HL-60 (cell line): Measurements from ENCODE around the gene DOK7.
A peak's percentile ranks its signal among the peaks of the same experiment; 100 is the strongest.

ENCODE experiments used
- DNase-seq, 2 experiments: peaks; one replicate each; pipeline ENCODE4 v3.0.0-alpha.2; 2010 to 2020; ENCODE audit warnings: low read depth in 1 of 2, low spot score in 1 of 2
- H3K27ac ChIP-seq: fragments of 250-450 bp; sonication (Bioruptor Pico); replicated peaks from 2 replicates; pipeline ENCODE4 v1.5.1; 2020; ENCODE audit warnings: mild to moderate bottlenecking, moderate library complexity
- H3K27me3 ChIP-seq: fragments of 250-450 bp; sonication (Bioruptor Pico); 2 replicates; pipeline ENCODE4 v1.5.1; 2021; ENCODE audit warnings: mild to moderate bottlenecking, moderate library complexity; ENCODE audit not compliant: insufficient read depth, poor library complexity, severe bottlenecking
- H3K4me3 ChIP-seq: replicated peaks from 2 replicates; pipeline ENCODE4 v1.5.1; 2011; ENCODE audit warnings: mild to moderate bottlenecking, control low read depth, low read length; ENCODE audit not compliant: insufficient read depth
- GABPA ChIP-seq: IDR thresholded peaks from 2 replicates; pipeline ENCODE4 v1.6.1; 2012; ENCODE audit warnings: low read depth
- POLR2AphosphoS5 ChIP-seq: IDR thresholded peaks from 2 replicates; pipeline ENCODE4 v1.6.1; 2012; ENCODE audit warnings: low read depth
- SPI1 ChIP-seq: IDR thresholded peaks from 2 replicates; pipeline ENCODE4 v1.6.1; 2012; ENCODE audit warnings: low read depth, mild to moderate bottlenecking, borderline replicate concordance
- TF ChIP-seq, protein P1 (sequence below): IDR thresholded peaks from 2 replicates; pipeline ENCODE4 v1.6.1; 2012; ENCODE audit warnings: low read depth; ENCODE audit not compliant: insufficient replicate concordance
- TF ChIP-seq, protein P2 (sequence below): IDR thresholded peaks from one replicate; pipeline ENCODE4 v1.5.1; 2011; ENCODE audit warnings: low read length, control low read depth, inconsistent platforms; ENCODE audit not compliant: insufficient read depth

The DOK7 gene

DNA sequence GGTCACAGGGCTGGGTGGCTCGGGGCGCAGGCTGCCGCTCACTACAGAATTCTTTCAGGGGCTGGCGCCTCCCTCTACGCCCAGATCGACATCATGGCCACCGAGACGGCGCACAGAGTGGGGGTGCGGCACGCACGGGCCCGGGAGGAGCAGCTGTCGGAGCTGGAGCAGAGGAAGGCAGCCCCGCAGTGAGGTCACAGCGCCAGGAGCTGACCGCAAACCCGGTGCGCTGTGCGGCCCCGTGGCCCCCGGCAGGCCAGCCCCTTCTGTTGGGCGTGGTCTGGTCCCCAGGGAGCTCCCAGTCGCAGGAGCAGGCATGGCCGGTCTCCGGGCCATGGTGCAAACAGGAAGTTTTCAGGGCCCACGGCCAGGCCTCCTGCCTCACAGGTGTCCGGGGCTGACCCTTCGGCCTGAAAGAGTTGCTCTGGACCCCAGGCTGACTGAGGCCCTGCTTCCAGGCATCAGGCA is 37.6 kb downstream of the DOK7 start:
- no peak for DNase-seq
- TF ChIP-seq, protein P1, sequence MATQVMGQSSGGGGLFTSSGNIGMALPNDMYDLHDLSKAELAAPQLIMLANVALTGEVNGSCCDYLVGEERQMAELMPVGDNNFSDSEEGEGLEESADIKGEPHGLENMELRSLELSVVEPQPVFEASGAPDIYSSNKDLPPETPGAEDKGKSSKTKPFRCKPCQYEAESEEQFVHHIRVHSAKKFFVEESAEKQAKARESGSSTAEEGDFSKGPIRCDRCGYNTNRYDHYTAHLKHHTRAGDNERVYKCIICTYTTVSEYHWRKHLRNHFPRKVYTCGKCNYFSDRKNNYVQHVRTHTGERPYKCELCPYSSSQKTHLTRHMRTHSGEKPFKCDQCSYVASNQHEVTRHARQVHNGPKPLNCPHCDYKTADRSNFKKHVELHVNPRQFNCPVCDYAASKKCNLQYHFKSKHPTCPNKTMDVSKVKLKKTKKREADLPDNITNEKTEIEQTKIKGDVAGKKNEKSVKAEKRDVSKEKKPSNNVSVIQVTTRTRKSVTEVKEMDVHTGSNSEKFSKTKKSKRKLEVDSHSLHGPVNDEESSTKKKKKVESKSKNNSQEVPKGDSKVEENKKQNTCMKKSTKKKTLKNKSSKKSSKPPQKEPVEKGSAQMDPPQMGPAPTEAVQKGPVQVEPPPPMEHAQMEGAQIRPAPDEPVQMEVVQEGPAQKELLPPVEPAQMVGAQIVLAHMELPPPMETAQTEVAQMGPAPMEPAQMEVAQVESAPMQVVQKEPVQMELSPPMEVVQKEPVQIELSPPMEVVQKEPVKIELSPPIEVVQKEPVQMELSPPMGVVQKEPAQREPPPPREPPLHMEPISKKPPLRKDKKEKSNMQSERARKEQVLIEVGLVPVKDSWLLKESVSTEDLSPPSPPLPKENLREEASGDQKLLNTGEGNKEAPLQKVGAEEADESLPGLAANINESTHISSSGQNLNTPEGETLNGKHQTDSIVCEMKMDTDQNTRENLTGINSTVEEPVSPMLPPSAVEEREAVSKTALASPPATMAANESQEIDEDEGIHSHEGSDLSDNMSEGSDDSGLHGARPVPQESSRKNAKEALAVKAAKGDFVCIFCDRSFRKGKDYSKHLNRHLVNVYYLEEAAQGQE = no peak
- no peak for TF ChIP-seq POLR2AphosphoS5
- no peak for TF ChIP-seq SPI1
- TF ChIP-seq, protein P2, sequence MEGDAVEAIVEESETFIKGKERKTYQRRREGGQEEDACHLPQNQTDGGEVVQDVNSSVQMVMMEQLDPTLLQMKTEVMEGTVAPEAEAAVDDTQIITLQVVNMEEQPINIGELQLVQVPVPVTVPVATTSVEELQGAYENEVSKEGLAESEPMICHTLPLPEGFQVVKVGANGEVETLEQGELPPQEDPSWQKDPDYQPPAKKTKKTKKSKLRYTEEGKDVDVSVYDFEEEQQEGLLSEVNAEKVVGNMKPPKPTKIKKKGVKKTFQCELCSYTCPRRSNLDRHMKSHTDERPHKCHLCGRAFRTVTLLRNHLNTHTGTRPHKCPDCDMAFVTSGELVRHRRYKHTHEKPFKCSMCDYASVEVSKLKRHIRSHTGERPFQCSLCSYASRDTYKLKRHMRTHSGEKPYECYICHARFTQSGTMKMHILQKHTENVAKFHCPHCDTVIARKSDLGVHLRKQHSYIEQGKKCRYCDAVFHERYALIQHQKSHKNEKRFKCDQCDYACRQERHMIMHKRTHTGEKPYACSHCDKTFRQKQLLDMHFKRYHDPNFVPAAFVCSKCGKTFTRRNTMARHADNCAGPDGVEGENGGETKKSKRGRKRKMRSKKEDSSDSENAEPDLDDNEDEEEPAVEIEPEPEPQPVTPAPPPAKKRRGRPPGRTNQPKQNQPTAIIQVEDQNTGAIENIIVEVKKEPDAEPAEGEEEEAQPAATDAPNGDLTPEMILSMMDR = no peak
- TF ChIP-seq GABPA = no peak
- Histone ChIP-seq H3K4me3 (no peak overlapping the region), H3K27ac (no peak overlapping the region), H3K27me3 (no peaks in the 10 kb centered on the region)

DNA sequence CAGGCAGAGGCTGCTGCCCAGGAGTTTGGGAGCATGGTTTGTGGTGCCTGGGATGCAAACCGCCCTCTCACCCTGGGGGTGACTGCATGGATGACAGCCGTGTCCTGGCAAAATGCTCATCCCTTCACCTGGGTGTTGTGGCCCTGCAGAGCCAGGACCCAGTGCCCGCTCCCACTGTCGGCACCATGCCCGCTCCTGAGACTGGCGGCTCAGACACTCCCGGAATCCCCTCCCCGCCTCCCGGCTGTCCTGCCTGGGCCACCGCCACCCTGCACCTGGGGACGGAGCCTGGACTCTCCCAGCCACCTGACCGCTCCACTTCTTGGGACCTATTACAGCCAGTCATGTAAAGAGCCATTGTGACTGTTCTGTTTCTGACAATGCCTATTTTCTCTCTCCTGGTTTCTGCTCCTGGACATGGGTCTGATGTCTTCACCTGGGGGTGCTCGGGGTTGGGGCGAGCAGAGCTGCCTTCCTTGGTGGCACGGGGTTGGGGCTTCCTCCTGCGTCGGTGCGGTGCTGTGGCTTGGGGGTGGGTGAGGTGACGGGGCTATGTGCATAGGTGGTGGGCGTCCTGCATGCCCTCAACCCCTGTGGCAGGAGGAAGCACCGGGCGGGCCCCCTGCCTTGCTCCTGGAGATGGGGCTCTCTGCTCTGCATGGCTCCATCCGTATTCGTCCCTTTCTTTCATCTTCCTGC is 38.2 kb downstream of the DOK7 start:
- no peak for DNase-seq
- TF ChIP-seq POLR2AphosphoS5 = peak; percentile 33; the same call in 1 of the 2 replicates
- TF ChIP-seq, protein P1 = no peak
- TF ChIP-seq, protein P2 = no peak
- no peak for TF ChIP-seq SPI1
- TF ChIP-seq GABPA = no peak
- H3K4me3 ChIP-seq = no peak overlapping the region
- no peaks in the 10 kb centered on the region for H3K27me3 ChIP-seq
- no peak overlapping the region for H3K27ac ChIP-seq

GRCh38 chr4:3501825-3502425 is 38.8 kb downstream of the DOK7 start:
- Histone ChIP-seq H3K27me3 (no peaks in the 10 kb centered on the region), H3K27ac (no peak overlapping the region), H3K4me3 (no peak overlapping the region)
- TF ChIP-seq GABPA (no peak), SPI1 (no peak), POLR2AphosphoS5 (no peak)
- TF ChIP-seq, protein P1 = no peak
- TF ChIP-seq, protein P2 = no peak
- DNase-seq = no peak
